ENCODE results near the gene KYAT1.

- no peak for TF ChIP-seq EZH2 (IDR thresholded peaks at IDR 0.05)
- no peak for TF ChIP-seq POLR2AphosphoS5 (IDR thresholded peaks at IDR 0.05; ENCODE audit: borderline replicate concordance, low read depth, low read length)
Observed at GRCh38 chr9:128833696-128834095, 48.1 kb downstream of the KYAT1 start.
